BJ (cell line): ENCODE measurements around the gene MYO3B. TPM values are rescaled to one million over a fixed set of nuclear protein-coding genes. Genes with fewer than 3 reads are reported as not detected.

Source experiments
- CTCF ChIA-PET: fragments of 350-600 bp; formaldehyde crosslinking; extraction: SDS; loops from one replicate; lab custom pipeline; 2021; ENCODE audit warnings: antibody characterized with exemption, inconsistent platforms; lab: Yijun Ruan, JAX
- POLR2A ChIA-PET: fragments of 300-600 bp; sonication (Branson Sonifier 250); formaldehyde crosslinking; extraction: SDS; loops from one replicate; lab custom pipeline; 2021; ENCODE audit warnings: antibody characterized with exemption; lab: Charles Lee
- DNase-seq: peaks from one replicate; pipeline ENCODE4 v3.0.0-alpha.2; 2011; ENCODE audit warnings: low read depth
- H3K27me3 ChIP-seq: 2 replicates; pipeline ENCODE4 v1.6.0; 2011; ENCODE audit warnings: low read length; ENCODE audit not compliant: control insufficient read depth, insufficient read depth
- H3K36me3 ChIP-seq: 2 replicates; pipeline ENCODE4 v1.5.1; 2011; ENCODE audit warnings: low read length; ENCODE audit not compliant: control insufficient read depth, insufficient read depth
- H3K4me3 ChIP-seq: 2 replicates; pipeline ENCODE4 v1.5.1; 2011; ENCODE audit warnings: low read depth, mild to moderate bottlenecking, control low read depth, low read length
- polyA plus RNA-seq: library from polyadenylated mRNA; depleted of rRNA; stranded (reverse); fragments of >200 nt; gene quantifications from 2 replicates; pipeline ENCODE4 v1.2.3, GENCODE V29; 2011
- TF ChIP-seq, protein P1 (sequence below): IDR thresholded peaks from 2 replicates; pipeline ENCODE4 v1.5.1; 2011; ENCODE audit warnings: low read depth, mild to moderate bottlenecking, control low read depth, inconsistent platforms, low read length, moderate library complexity; ENCODE audit not compliant: insufficient read depth

MYO3B gene
- polyA plus RNA-seq, 1 experiment, result not detected

DNA sequence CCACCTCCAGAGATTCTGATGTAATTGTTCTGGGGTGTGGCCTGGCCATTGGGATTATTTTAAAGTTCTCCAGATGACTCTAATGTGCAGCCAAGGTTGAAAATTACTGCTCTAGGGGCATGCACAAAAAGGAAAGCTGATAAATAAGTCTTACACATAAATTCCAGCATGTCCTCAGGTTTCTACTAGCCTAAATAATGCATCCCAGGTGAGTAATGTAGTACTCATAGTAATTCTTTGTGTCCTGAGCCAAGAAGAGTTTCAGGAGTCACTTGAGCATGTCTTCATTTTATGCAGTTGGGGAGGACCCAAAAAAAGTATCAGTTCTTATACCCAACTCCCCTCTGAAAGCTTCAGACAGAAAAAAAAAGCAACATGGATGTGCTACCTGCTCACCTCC, 407.1 kb downstream of the MYO3B start:
- Histone ChIP-seq H3K36me3 (no peaks in the 10 kb centered on the region), H3K27me3 (no peaks in the 10 kb centered on the region), H3K4me3 (no peak overlapping the region)
- ChIA-PET CTCF (no interaction called here), POLR2A (no interaction called here)
- DNase-seq, result no peak
- TF ChIP-seq, protein P1, sequence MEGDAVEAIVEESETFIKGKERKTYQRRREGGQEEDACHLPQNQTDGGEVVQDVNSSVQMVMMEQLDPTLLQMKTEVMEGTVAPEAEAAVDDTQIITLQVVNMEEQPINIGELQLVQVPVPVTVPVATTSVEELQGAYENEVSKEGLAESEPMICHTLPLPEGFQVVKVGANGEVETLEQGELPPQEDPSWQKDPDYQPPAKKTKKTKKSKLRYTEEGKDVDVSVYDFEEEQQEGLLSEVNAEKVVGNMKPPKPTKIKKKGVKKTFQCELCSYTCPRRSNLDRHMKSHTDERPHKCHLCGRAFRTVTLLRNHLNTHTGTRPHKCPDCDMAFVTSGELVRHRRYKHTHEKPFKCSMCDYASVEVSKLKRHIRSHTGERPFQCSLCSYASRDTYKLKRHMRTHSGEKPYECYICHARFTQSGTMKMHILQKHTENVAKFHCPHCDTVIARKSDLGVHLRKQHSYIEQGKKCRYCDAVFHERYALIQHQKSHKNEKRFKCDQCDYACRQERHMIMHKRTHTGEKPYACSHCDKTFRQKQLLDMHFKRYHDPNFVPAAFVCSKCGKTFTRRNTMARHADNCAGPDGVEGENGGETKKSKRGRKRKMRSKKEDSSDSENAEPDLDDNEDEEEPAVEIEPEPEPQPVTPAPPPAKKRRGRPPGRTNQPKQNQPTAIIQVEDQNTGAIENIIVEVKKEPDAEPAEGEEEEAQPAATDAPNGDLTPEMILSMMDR, result no peak

DNA sequence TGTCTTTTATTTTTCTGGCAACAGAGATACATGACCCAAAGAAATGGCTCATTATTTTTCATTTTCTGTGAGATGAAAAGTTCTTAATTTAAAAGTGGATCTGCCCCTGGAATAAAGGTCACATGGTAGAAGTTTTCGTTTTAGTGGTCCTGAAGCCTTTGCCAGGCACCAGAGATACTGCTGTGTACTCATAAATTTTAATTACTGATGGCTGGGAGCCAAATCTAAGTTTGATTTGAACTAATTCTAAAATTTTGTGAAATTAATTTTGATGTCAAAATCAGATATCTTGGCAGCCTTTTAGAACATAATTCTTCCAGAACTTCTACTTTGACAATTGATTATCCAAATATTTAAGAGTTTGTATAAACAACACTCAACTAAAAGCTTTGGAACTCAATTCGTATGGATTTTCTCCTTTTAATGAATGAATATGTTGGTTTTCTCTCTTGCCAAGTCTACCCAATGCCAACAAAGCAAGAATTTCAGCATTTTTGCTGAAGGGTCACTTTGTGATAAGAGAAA, 408.7 kb downstream of the MYO3B start:
- TF ChIP-seq, protein P1, result no peak
- DNase-seq, result no peak
- ChIA-PET CTCF (no interaction called here), POLR2A (no interaction called here)
- Histone ChIP-seq H3K27me3 (no peaks in the 10 kb centered on the region), H3K4me3 (no peak overlapping the region), H3K36me3 (no peaks in the 10 kb centered on the region)

DNA sequence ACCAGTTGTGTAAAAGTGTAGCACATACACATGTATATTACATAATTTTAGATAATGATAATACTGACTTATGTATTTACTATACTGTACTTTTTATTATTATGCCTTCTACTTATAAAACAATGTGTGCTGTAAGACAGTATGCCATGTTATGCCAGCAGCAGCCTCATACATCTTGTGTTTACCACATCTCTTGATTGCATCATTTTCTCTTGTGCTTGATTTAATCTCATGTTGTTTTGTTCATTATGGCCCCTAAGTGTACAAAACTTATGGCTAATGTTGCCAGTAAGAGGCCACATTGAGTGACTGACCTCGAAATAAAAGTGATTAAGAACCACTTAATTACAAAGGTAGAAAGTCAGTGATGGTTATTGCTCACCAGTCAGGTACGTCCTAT, 409.2 kb downstream of the MYO3B start:
- TF ChIP-seq, protein P1, result no peak
- H3K4me3 ChIP-seq, result no peak overlapping the region
- H3K27me3 ChIP-seq, result no peaks in the 10 kb centered on the region
- CTCF ChIA-PET, result no interaction called here
- H3K36me3 ChIP-seq, result no peaks in the 10 kb centered on the region
- no peak for DNase-seq
- POLR2A ChIA-PET, result no interaction called here

DNA sequence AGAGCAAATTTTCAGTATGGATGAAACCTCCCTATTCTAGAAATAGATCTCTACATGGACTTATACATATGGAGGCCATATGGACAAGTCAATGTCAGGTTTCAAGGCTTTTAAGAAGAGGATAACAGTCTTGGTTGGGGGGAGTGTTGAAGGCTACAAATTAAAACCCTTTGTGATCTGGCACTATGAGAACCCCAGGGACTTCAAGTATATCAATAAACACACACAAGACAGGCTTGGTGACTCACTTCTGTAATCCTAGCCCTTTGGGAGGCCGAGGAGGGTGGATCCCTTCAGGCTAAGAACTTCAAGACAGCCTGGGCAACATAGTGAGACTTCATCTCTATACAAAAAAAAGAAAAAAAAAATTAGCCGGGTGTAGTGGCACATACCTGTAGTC, 410.0 kb downstream of the MYO3B start:
- TF ChIP-seq, protein P1, result no peak
- H3K27me3 ChIP-seq, result no peaks in the 10 kb centered on the region
- DNase-seq, result no peak
- ChIA-PET POLR2A (interaction anchor here (0.6 kb wide), 1 partner anchor 146 kb away, joined by 3 read pairs; no protein-coding TSS in a partner anchor), CTCF (no interaction called here)
- no peak overlapping the region for H3K4me3 ChIP-seq
- H3K36me3 ChIP-seq, result no peaks in the 10 kb centered on the region

DNA sequence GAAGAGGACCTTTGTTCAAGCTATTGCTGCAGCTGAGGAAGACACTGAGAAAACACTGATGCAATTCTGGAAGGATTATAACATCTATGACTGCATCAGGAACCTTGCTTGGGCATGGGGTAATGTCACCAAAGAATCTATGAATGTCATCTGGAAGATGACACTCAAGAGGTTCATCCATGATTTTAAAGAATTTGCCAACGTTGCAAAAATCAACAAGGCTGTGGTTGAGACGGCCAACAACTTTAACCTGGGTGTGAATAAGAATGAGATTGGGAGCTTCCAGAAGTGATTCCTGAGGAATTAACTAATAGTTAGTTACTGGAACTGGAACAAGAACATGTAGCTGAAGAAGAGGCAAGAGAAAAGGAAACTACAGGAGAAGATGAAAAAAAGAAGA, 410.8 kb downstream of the MYO3B start:
- Histone ChIP-seq H3K4me3 (no peak overlapping the region), H3K27me3 (no peaks in the 10 kb centered on the region), H3K36me3 (no peaks in the 10 kb centered on the region)
- POLR2A ChIA-PET, result interaction anchor here (0.6 kb wide), 1 partner anchor 146 kb away, joined by 3 read pairs; no protein-coding TSS in a partner anchor
- CTCF ChIA-PET, result no interaction called here
- TF ChIP-seq, protein P1, result no peak
- no peak for DNase-seq
